Measurements from ENCODE around the gene CTXN3. TPM values are rescaled to one million over a fixed set of nuclear protein-coding genes. Genes with fewer than 3 reads are reported as not detected.

Gene CTXN3
- total and polyA plus RNA-seq, 4 experiments from 2014 or later: not detected

DNA sequence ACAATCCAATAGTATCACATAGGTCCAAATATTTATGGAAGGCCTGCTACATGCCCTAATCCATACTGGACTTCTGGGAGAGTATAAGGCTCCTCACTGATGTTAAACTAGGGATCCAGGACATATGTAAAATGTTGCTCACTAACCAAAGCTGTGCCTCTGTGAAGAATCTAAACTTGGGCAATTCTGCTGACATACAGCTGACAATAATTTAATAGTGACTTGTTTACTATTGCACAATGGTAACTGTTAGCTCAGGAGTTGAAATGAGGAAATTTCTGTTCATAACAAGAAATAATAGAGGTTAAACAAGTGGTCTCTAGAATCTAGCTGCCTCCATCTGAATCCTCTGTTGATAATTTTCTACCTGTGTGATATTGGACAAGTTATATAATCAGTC lies 14.9 kb upstream of the CTXN3 start:
- intact Hi-C loops (cut with micrococcal nuclease): no loop called here
- H3K4me3 ChIP-seq (ENCODE audit: low read length in 2 of 2): no peak overlapping the region
- Mint-ChIP-seq H3K9me3 (no peaks in the 10 kb centered on the region), H3K27ac (no peak overlapping the region), H3K36me3 (no peaks in the 10 kb centered on the region), H3K4me1 (no peaks in the 10 kb centered on the region), H3K4me3 (no peak overlapping the region), H3K27me3 (peaks cover 8 to 13% of the 10 kb centered on the region in 2 donors)
- no peaks in the 10 kb centered on the region for H3K27me3 ChIP-seq (ENCODE audit: insufficient read depth, low read length)
- CTCF ChIA-PET (ENCODE audit: partially characterized antibody): no interaction called here
- POLR2A ChIA-PET (ENCODE audit: partially characterized antibody): no interaction called here
- no peaks in the 10 kb centered on the region for H3K9me3 ChIP-seq (ENCODE audit: control insufficient read depth in 1 of 2, low read length in 2 of 2)
- H3K4me1 ChIP-seq (ENCODE audit: insufficient read depth, low read length): no peaks in the 10 kb centered on the region
- DNase-seq: no peak
- no peak overlapping the region for H3K27ac ChIP-seq (ENCODE audit: low read depth, low read length)
- H3K36me3 ChIP-seq (ENCODE audit: insufficient read depth, low read length): no peaks in the 10 kb centered on the region

DNA sequence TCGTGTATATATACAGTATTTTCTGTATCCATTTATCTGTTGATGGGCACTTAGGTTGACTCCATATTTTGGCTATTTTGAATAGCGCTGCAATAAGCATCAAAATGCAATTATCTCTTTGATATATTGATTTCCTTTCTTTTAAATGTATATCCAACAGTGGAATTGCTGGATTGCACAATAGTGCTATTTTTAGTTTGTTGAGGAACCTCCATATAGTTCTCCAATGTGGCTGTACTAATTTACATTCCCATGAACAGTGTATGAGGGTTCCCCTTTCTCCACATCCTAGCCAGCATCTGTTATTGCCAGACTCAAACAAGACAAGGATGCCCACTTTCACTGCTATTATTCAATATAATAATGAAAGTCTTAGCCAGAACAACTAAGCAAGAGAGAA lies 9.1 kb upstream of the CTXN3 start:
- no peaks in the 10 kb centered on the region for H3K9me3 Mint-ChIP-seq
- intact Hi-C loops (cut with micrococcal nuclease): no loop called here
- no peaks in the 10 kb centered on the region for H3K4me1 ChIP-seq (ENCODE audit: insufficient read depth, low read length)
- DNase-seq: no peak
- H3K27ac ChIP-seq (ENCODE audit: low read depth, low read length): no peak overlapping the region
- no peak overlapping the region for H3K4me3 Mint-ChIP-seq
- no peaks in the 10 kb centered on the region for H3K9me3 ChIP-seq (ENCODE audit: control insufficient read depth in 1 of 2, low read length in 2 of 2)
- no peak overlapping the region for H3K27ac Mint-ChIP-seq
- POLR2A ChIA-PET (ENCODE audit: partially characterized antibody): no interaction called here
- peaks cover 6 to 15% of the 10 kb centered on the region in 2 donors for H3K27me3 Mint-ChIP-seq
- no peaks in the 10 kb centered on the region for H3K36me3 ChIP-seq (ENCODE audit: insufficient read depth, low read length)
- CTCF ChIA-PET (ENCODE audit: partially characterized antibody): no interaction called here
- H3K27me3 ChIP-seq (ENCODE audit: insufficient read depth, low read length): no peaks in the 10 kb centered on the region
- H3K4me1 Mint-ChIP-seq: no peaks in the 10 kb centered on the region
- no peaks in the 10 kb centered on the region for H3K36me3 Mint-ChIP-seq
- H3K4me3 ChIP-seq (ENCODE audit: low read length in 2 of 2): no peak overlapping the region

GRCh38 chr5:127642949-127643348 lies 5.9 kb upstream of the CTXN3 start:
- no peak overlapping the region for H3K4me3 Mint-ChIP-seq
- no peak overlapping the region for H3K27ac Mint-ChIP-seq
- no peaks in the 10 kb centered on the region for H3K36me3 ChIP-seq (ENCODE audit: insufficient read depth, low read length)
- no peaks in the 10 kb centered on the region for H3K36me3 Mint-ChIP-seq
- H3K4me3 ChIP-seq (ENCODE audit: low read length in 2 of 2): no peak overlapping the region
- H3K4me1 Mint-ChIP-seq: no peaks in the 10 kb centered on the region
- no peak overlapping the region for H3K27ac ChIP-seq (ENCODE audit: low read depth, low read length)
- no peak for DNase-seq
- H3K9me3 ChIP-seq (ENCODE audit: control insufficient read depth in 1 of 2, low read length in 2 of 2): no peaks in the 10 kb centered on the region
- intact Hi-C loops (cut with micrococcal nuclease): no loop called here
- H3K4me1 ChIP-seq (ENCODE audit: insufficient read depth, low read length): no peaks in the 10 kb centered on the region
- ChIA-PET CTCF (ENCODE audit: partially characterized antibody) (no interaction called here), POLR2A (ENCODE audit: partially characterized antibody) (no interaction called here)
- H3K9me3 Mint-ChIP-seq: peaks cover 0 to 2% (median 0%) of the 10 kb centered on the region in 8 donors
- H3K27me3 Mint-ChIP-seq: peaks cover 4 to 5% of the 10 kb centered on the region in 2 donors
- H3K27me3 ChIP-seq (ENCODE audit: insufficient read depth, low read length): no peaks in the 10 kb centered on the region

DNA sequence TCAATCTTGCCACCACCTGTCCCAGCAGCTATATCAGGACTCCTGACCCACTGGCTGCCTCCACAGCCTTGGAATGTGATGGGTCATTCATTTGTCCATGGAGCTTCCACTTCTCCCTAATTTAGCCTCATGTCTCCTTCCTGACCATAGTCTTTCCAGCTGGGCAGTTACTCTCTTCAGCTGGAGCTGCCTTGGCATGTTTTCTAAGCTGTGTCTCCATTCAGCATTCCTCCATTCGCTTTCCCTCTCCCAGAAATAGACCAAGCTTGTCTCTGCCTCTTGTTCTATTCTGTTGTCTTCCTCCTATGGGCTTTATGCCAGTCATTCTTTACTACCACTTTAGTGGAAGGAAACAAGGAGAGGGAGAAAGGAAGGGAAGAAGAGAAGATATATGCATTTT lies 5.3 kb upstream of the CTXN3 start:
- H3K4me1 ChIP-seq (ENCODE audit: insufficient read depth, low read length): no peaks in the 10 kb centered on the region
- Mint-ChIP-seq H3K4me3 (no peak overlapping the region), H3K27me3 (peaks cover 2% of the 10 kb centered on the region in 2 donors), H3K36me3 (no peaks in the 10 kb centered on the region), H3K27ac (no peak overlapping the region), H3K4me1 (no peaks in the 10 kb centered on the region), H3K9me3 (peaks cover 0 to 2% (median 0%) of the 10 kb centered on the region in 8 donors)
- no peak overlapping the region for H3K27ac ChIP-seq (ENCODE audit: low read depth, low read length)
- ChIA-PET POLR2A (ENCODE audit: partially characterized antibody) (no interaction called here), CTCF (ENCODE audit: partially characterized antibody) (no interaction called here)
- H3K27me3 ChIP-seq (ENCODE audit: insufficient read depth, low read length): no peaks in the 10 kb centered on the region
- intact Hi-C loops (cut with micrococcal nuclease): no loop called here
- H3K9me3 ChIP-seq (ENCODE audit: control insufficient read depth in 1 of 2, low read length in 2 of 2): no peaks in the 10 kb centered on the region
- DNase-seq: no peak
- H3K36me3 ChIP-seq (ENCODE audit: insufficient read depth, low read length): no peaks in the 10 kb centered on the region
- H3K4me3 ChIP-seq (ENCODE audit: low read length in 2 of 2): no peak overlapping the region

GRCh38 chr5:127645300-127645726 lies 3.6 kb upstream of the CTXN3 start:
- Mint-ChIP-seq H3K4me1 (no peaks in the 10 kb centered on the region), H3K27me3 (no peaks in the 10 kb centered on the region), H3K36me3 (no peaks in the 10 kb centered on the region), H3K4me3 (no peak overlapping the region), H3K9me3 (peaks cover 0 to 2% (median 0%) of the 10 kb centered on the region in 8 donors), H3K27ac (no peak overlapping the region)
- Histone ChIP-seq H3K27ac (ENCODE audit: low read depth, low read length) (no peak overlapping the region), H3K9me3 (ENCODE audit: control insufficient read depth in 1 of 2, low read length in 2 of 2) (no peaks in the 10 kb centered on the region), H3K36me3 (ENCODE audit: insufficient read depth, low read length) (no peaks in the 10 kb centered on the region), H3K4me1 (ENCODE audit: insufficient read depth, low read length) (no peaks in the 10 kb centered on the region), H3K27me3 (ENCODE audit: insufficient read depth, low read length) (no peaks in the 10 kb centered on the region), H3K4me3 (ENCODE audit: low read length in 2 of 2) (no peak overlapping the region)
- intact Hi-C loops (cut with micrococcal nuclease): no loop called here
- no peak for DNase-seq
- POLR2A ChIA-PET (ENCODE audit: partially characterized antibody): no interaction called here
- CTCF ChIA-PET (ENCODE audit: partially characterized antibody): interaction anchor here (1.0 kb wide), 1 partner anchor 1119 kb away, joined by 3 read pairs; no protein-coding TSS in a partner anchor

DNA sequence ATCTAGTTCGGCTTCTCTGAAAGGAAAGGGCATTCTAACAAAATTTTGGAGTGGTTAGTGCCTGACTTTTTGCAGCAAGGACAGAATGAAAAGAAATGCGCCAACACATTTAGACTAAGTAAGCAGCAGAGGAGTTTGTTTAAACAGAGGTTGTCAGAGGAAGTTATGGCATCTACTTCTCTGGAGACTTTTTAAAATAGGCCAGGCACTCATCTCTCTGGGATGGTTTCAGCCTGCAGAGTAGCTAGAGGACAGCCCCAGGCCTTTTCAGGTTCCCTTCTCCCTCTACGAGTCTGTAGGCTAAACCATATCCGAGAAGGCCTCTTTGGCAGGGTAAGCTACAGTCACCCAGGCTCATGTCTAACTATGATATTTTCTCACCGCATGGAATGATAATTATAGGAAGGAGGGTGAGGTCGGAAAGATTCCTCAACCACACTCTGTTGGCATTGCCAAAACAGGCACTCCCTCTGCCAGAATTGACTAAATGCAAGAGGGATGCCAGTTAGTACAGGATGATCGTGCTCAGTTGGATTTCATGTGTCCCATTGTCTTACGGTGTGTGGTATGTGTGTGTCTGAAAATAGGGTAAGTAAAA lies 1.4 kb upstream of the CTXN3 start:
- Histone ChIP-seq H3K27ac (ENCODE audit: low read depth, low read length) (no peak overlapping the region), H3K27me3 (ENCODE audit: insufficient read depth, low read length) (no peaks in the 10 kb centered on the region), H3K9me3 (ENCODE audit: control insufficient read depth in 1 of 2, low read length in 2 of 2) (no peaks in the 10 kb centered on the region), H3K36me3 (ENCODE audit: insufficient read depth, low read length) (no peaks in the 10 kb centered on the region), H3K4me3 (ENCODE audit: low read length in 2 of 2) (no peak overlapping the region), H3K4me1 (ENCODE audit: insufficient read depth, low read length) (no peaks in the 10 kb centered on the region)
- CTCF ChIA-PET (ENCODE audit: partially characterized antibody): no interaction called here
- intact Hi-C loops (cut with micrococcal nuclease): no loop called here
- POLR2A ChIA-PET (ENCODE audit: partially characterized antibody): no interaction called here
- Mint-ChIP-seq H3K36me3 (no peaks in the 10 kb centered on the region), H3K4me1 (no peaks in the 10 kb centered on the region), H3K27ac (no peak overlapping the region), H3K4me3 (no peak overlapping the region), H3K9me3 (peaks cover 0 to 2% (median 0%) of the 10 kb centered on the region in 8 donors), H3K27me3 (no peaks in the 10 kb centered on the region)
- no peak for DNase-seq

GRCh38 chr5:127650022-127650421 lies 1.1 kb downstream of the CTXN3 start:
- H3K4me1 Mint-ChIP-seq: no peaks in the 10 kb centered on the region
- Histone ChIP-seq H3K4me1 (ENCODE audit: insufficient read depth, low read length) (no peaks in the 10 kb centered on the region), H3K36me3 (ENCODE audit: insufficient read depth, low read length) (no peaks in the 10 kb centered on the region), H3K27me3 (ENCODE audit: insufficient read depth, low read length) (no peaks in the 10 kb centered on the region), H3K27ac (ENCODE audit: low read depth, low read length) (no peak overlapping the region), H3K4me3 (ENCODE audit: low read length in 2 of 2) (no peak overlapping the region), H3K9me3 (ENCODE audit: control insufficient read depth in 1 of 2, low read length in 2 of 2) (no peaks in the 10 kb centered on the region)
- POLR2A ChIA-PET (ENCODE audit: partially characterized antibody): no interaction called here
- no peaks in the 10 kb centered on the region for H3K36me3 Mint-ChIP-seq
- peaks cover 0 to 2% (median 0%) of the 10 kb centered on the region in 8 donors for H3K9me3 Mint-ChIP-seq
- no peak overlapping the region for H3K27ac Mint-ChIP-seq
- CTCF ChIA-PET (ENCODE audit: partially characterized antibody): no interaction called here
- intact Hi-C loops (cut with micrococcal nuclease): no loop called here
- peaks cover 0 to 2% of the 10 kb centered on the region in 2 donors for H3K27me3 Mint-ChIP-seq
- H3K4me3 Mint-ChIP-seq: no peak overlapping the region
- DNase-seq: no peak

DNA sequence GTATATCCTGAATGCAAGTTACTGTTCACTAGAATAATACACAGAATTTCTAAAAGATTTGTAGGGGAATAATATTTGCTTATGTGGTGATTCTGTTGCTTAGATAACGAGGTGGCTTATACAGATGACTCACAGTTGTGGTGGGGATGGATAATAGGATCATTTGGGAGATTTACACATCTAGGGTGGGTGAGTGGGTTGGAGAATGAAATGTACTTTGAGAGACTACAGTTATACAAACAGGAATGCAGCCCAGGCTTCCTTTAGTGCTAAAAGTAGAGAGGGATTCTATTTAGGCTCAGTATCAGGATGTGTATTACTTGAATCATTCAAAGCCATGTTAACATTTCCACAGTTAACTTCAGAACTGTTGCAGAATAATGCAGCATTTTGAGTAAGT lies 1.8 kb downstream of the CTXN3 start:
- intact Hi-C loops (cut with micrococcal nuclease): no loop called here
- DNase-seq: no peak
- H3K27me3 Mint-ChIP-seq: peaks cover 0 to 2% of the 10 kb centered on the region in 2 donors
- no peak overlapping the region for H3K4me3 ChIP-seq (ENCODE audit: low read length in 2 of 2)
- no peaks in the 10 kb centered on the region for H3K9me3 ChIP-seq (ENCODE audit: control insufficient read depth in 1 of 2, low read length in 2 of 2)
- H3K27me3 ChIP-seq (ENCODE audit: insufficient read depth, low read length): no peaks in the 10 kb centered on the region
- no peaks in the 10 kb centered on the region for H3K4me1 Mint-ChIP-seq
- no peaks in the 10 kb centered on the region for H3K4me1 ChIP-seq (ENCODE audit: insufficient read depth, low read length)
- H3K27ac Mint-ChIP-seq: no peak overlapping the region
- H3K27ac ChIP-seq (ENCODE audit: low read depth, low read length): no peak overlapping the region
- POLR2A ChIA-PET (ENCODE audit: partially characterized antibody): no interaction called here
- H3K9me3 Mint-ChIP-seq: peaks cover 0 to 2% (median 0%) of the 10 kb centered on the region in 8 donors
- no peaks in the 10 kb centered on the region for H3K36me3 Mint-ChIP-seq
- H3K4me3 Mint-ChIP-seq: no peak overlapping the region
- no peaks in the 10 kb centered on the region for H3K36me3 ChIP-seq (ENCODE audit: insufficient read depth, low read length)
- CTCF ChIA-PET (ENCODE audit: partially characterized antibody): no interaction called here
